ENCODE measurements around the gene NEURL1. TPM values are rescaled to one million over a fixed set of nuclear protein-coding genes. Genes with fewer than 3 reads are reported as not detected.

NEURL1 gene
- total RNA-seq, 4 donors from 2014 or later = 0.12 to 0.13 TPM; not detected in 2

GRCh38 chr10:103592186-103593021 is 98.9 kb downstream of the NEURL1 start:
- ATAC-seq (ENCODE audit: low FRiP score) (no peak), DNase-seq (ENCODE audit: low spot score) (no peak)
- no peak for TF ChIP-seq CTCF (IDR thresholded peaks at IDR 0.05)

GRCh38 chr10:103593022-103593570 is 99.6 kb downstream of the NEURL1 start:
- DNase-seq (ENCODE audit: low spot score) (no peak), ATAC-seq (ENCODE audit: low FRiP score) (no peak)
- TF ChIP-seq CTCF (IDR thresholded peaks at IDR 0.05) = no peak

- no peak for DNase-seq (ENCODE audit: low spot score)
Observed at GRCh38 chr10:103595933-103596726, 102.6 kb downstream of the NEURL1 start.

GRCh38 chr10:103597003-103597402 is 103.5 kb downstream of the NEURL1 start:
- no peak for TF ChIP-seq CTCF (IDR thresholded peaks at IDR 0.05)
- DNase-seq (ENCODE audit: low spot score) (no peak), ATAC-seq (ENCODE audit: low FRiP score) (no peak)

More at GRCh38 chr10:103595933-103596726, 102.6 kb downstream of the NEURL1 start:
- no peak for ATAC-seq (ENCODE audit: low FRiP score)
- TF ChIP-seq CTCF (IDR thresholded peaks at IDR 0.05) = no peak

- ATAC-seq (ENCODE audit: low FRiP score) (no peak), DNase-seq (ENCODE audit: low spot score) (no peak)
- TF ChIP-seq CTCF (IDR thresholded peaks at IDR 0.05) = no peak
Observed at GRCh38 chr10:103598654-103599115, 105.2 kb downstream of the NEURL1 start.

- no peak for ATAC-seq (ENCODE audit: low FRiP score)
- DNase-seq (ENCODE audit: low spot score) = no peak
- TF ChIP-seq CTCF (IDR thresholded peaks at IDR 0.05) = no peak
Observed at GRCh38 chr10:103599211-103599610, 105.7 kb downstream of the NEURL1 start.

All from omental fat pad (tissue), 4 donors.